22Rv1 (cell line): ENCODE measurements around the gene ABCA4.

ENCODE experiments used
- CTCF ChIP-seq: fragments of 450-650 bp; IDR thresholded peaks from 2 replicates; pipeline ENCODE4 v1.5.1; 2017; ENCODE audit warnings: mild to moderate bottlenecking
- ZFX ChIP-seq: fragments of 450-650 bp; IDR thresholded peaks from 2 replicates; pipeline ENCODE4 v1.6.1; 2017; ENCODE audit warnings: antibody characterized with exemption, borderline replicate concordance

DNA sequence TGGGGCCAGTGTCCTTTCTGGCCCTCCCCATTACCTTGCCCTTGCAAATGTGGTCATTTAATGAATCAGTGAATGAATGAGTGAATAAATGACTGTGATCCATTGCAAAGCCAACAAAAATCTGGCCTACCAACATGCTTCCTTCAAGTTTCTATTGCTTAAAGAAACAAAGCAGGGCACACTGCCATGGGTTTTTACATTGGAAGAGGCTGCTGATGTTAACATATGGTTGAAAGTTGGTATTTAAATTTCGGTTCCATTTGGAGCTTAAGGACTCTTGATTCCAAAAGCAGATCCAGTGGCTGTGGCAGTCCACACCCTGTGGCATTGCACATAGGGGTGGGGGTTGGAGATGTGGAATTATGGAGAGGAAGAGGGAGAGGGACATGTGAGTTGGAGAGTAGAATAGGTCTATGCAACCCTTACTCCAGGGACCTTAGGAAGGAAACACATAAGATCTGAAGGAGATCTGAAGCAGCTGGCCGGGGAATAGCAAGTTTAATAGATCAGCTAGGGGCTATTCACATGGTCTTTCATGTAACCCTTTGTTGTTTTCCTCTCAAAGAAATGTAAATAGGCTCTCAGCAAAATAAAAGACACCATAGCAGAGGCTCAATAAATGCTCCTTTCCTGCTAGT, 7.2 kb downstream of the ABCA4 start:
- TF ChIP-seq CTCF (no peak), ZFX (no peak)
